OCI-LY3 (cell line): ENCODE measurements around the gene PGAP6.
A peak's percentile ranks its signal among the peaks of the same experiment; 100 is the strongest.
"Not testable (repeated sequence)": the region's sequence is repeated elsewhere in the genome, so short reads cannot be mapped to it uniquely, and the experiment has no call there.

ENCODE experiments used
- H2AFZ ChIP-seq: fragments of 200-600, 300-600 bp; shearing (Covaris generic); 2 replicates; pipeline ENCODE4 v1.6.0; 2014; ENCODE audit warnings: antibody characterized with exemption, low read depth, low read length
- H3K27ac ChIP-seq: fragments of 200-600, 300-600 bp; sonication (generic); 2 replicates; pipeline ENCODE4 v1.5.1; 2014; ENCODE audit warnings: mild to moderate bottlenecking, low read length, moderate library complexity, mixed read lengths
- H3K27me3 ChIP-seq: fragments of 200-600, 300-600 bp; sonication (generic); 2 replicates; pipeline ENCODE4 v1.6.1; 2014; ENCODE audit warnings: low read depth, low read length, mixed read lengths
- H3K36me3 ChIP-seq: fragments of 200-600, 300-600 bp; sonication (generic); replicated peaks from 2 replicates; pipeline ENCODE3; 2014; ENCODE audit warnings: low read depth, low read length, mixed read lengths
- H3K4me1 ChIP-seq: fragments of 300-600, 200-600 bp; sonication (generic); 2 replicates; pipeline ENCODE4 v1.6.1; 2014; ENCODE audit warnings: low read length, mixed read lengths
- H3K4me2 ChIP-seq: fragments of 200-600, 300-600 bp; sonication (generic); 2 replicates; pipeline ENCODE4 v1.6.1; 2014; ENCODE audit warnings: low read length, mixed read lengths
- H3K4me3 ChIP-seq: fragments of 300-600, 200-600 bp; sonication (generic); 2 replicates; pipeline ENCODE4 v1.5.1; 2014; ENCODE audit warnings: antibody characterized with exemption, mild to moderate bottlenecking, low read length, moderate library complexity
- H3K79me2 ChIP-seq: fragments of 300-600, 200-600 bp; shearing (Covaris generic); 2 replicates; pipeline ENCODE4 v1.6.1; 2014; ENCODE audit warnings: mild to moderate bottlenecking, low read length, mixed read lengths
- H3K9ac ChIP-seq: fragments of 300-600, 200-600 bp; shearing (Covaris generic); 2 replicates; pipeline ENCODE4 v1.6.0; 2014; ENCODE audit warnings: mild to moderate bottlenecking, low read length, moderate library complexity
- H3K9me3 ChIP-seq: fragments of 200-600, 300-600 bp; shearing (Covaris generic); 2 replicates; pipeline ENCODE4 v1.6.1; 2014; ENCODE audit warnings: low read length, mixed read lengths; ENCODE audit not compliant: insufficient read depth
- H4K20me1 ChIP-seq: fragments of 200-600, 300-600 bp; sonication (generic); 2 replicates; pipeline ENCODE4 v1.6.1; 2016; ENCODE audit warnings: low read length, mixed read lengths; ENCODE audit not compliant: insufficient read depth
- CTCF ChIP-seq: fragments of 200-600, 300-600 bp; sonication (generic); IDR thresholded peaks from 2 replicates; pipeline ENCODE4 v1.5.1; 2014; ENCODE audit warnings: antibody characterized with exemption, low read length, low read depth
- EZH2phosphoT487 ChIP-seq: fragments of 200-600 bp; shearing (Covaris generic); IDR thresholded peaks from 2 replicates; pipeline ENCODE4 v1.6.1; 2018; ENCODE audit warnings: antibody characterized with exemption, mixed run types, low read depth

PGAP6 gene

GRCh38 chr16:363110-363765 is 18.5 kb downstream of the PGAP6 start:
- H3K9me3 ChIP-seq, result no peaks in the 10 kb centered on the region
- H3K4me2 ChIP-seq, result 0 out of 2 replicates have a peak overlapping the region, but pooled peaks have one; percentile 5
- no peaks in the 10 kb centered on the region for H3K27me3 ChIP-seq
- H3K9ac ChIP-seq, result no peak overlapping the region
- H3K4me1 ChIP-seq, result no peaks in the 10 kb centered on the region; the same call in 1 of the 2 replicates
- H3K36me3 ChIP-seq, result peaks cover 16% of the 10 kb centered on the region
- no peaks in the 10 kb centered on the region for H3K79me2 ChIP-seq
- TF ChIP-seq CTCF (no peak), EZH2phosphoT487 (no peak)
- no peak overlapping the region for H2AFZ ChIP-seq
- H3K27ac ChIP-seq, result no peak overlapping the region
- H4K20me1 ChIP-seq, result no peaks in the 10 kb centered on the region
- no peak overlapping the region for H3K4me3 ChIP-seq

DNA sequence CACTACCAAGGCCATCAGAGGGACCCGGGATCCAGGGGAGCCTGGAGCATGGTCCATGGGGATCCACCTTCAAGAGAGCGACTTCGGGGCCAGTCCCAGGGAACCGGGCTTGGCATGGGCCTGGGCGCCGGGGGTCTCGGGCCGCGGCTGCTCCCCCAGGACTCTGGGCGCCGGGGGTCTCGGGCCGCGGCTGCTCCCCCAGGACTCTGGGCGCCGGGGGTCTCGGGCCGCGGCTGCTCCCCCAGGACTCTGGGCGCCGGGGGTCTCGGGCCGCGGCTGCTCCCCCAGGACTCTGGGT is 19.1 kb downstream of the PGAP6 start:
- H3K36me3 ChIP-seq, result peaks cover 10% of the 10 kb centered on the region
- H3K4me1 ChIP-seq, H3K9ac ChIP-seq, H3K27me3 ChIP-seq, H3K79me2 ChIP-seq, H2AFZ ChIP-seq, H4K20me1 ChIP-seq, H3K27ac ChIP-seq, H3K9me3 ChIP-seq: not testable (repeated sequence)
- peak overlapping the region; percentile 82 for H3K4me2 ChIP-seq
- peak overlapping the region; percentile 59; the same call in 1 of the 2 replicates for H3K4me3 ChIP-seq

DNA sequence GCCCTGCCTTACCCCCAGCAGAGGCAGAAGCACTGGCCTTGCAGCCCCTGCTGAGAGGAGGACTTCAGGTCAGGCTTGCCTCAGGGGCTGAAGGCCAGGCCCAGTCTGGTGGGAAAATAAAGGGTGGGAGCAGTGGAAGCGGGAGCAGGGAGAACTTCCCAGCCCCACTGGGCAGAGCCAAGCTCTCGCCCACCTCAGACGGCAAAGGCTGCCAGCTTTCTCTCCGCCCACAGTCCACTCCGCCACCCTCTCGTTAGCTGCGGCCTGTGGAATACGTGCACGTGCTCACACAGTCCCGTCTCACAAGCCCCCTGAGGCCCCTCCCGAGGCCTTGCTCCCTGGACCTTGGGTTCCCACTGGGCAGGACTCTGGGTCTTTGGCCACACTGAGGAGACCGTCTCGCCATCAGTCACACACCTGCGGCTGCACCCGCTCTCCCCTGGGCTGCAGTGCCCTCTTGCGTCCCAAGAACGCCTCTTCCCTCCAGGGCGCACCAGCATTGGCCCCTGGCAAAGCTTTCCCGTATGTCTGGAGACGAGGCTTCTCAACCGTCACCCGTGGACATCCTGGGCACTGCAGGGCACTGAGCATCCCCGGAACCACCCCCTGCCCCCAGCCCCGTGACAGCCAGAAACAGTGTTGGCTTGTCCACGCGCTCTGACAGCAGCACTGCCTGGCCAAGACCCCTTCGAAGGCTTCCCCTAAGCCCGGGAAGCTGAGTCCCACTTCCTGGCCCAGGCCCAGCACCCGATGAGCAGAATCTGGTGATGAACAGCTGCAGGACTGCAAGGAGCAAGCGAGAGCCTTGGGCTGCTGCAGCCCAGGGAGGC is 19.7 kb downstream of the PGAP6 start:
- Histone ChIP-seq H3K79me2 (no peaks in the 10 kb centered on the region), H2AFZ (peak overlapping the region; percentile 76; the same call in 1 of the 2 replicates), H3K4me3 (peak overlapping the region; percentile 59), H3K27me3 (no peaks in the 10 kb centered on the region), H3K27ac (no peak overlapping the region), H3K4me2 (peak overlapping the region; percentile 82), H3K36me3 (peaks cover 7% of the 10 kb centered on the region), H4K20me1 (no peaks in the 10 kb centered on the region), H3K4me1 (no peaks in the 10 kb centered on the region; the same call in 1 of the 2 replicates), H3K9ac (no peak overlapping the region), H3K9me3 (no peaks in the 10 kb centered on the region)
- TF ChIP-seq CTCF (peak; percentile 81), EZH2phosphoT487 (no peak)

GRCh38 chr16:361341-361871 is 20.4 kb downstream of the PGAP6 start:
- peak overlapping the region; percentile 82 for H3K4me2 ChIP-seq
- no peak for TF ChIP-seq EZH2phosphoT487
- no peak for TF ChIP-seq CTCF
- H3K9ac ChIP-seq, result no peak overlapping the region

More at GRCh38 chr16:361341-361871, 20.4 kb downstream of the PGAP6 start:
- Histone ChIP-seq H3K27ac (no peak overlapping the region), H3K27me3 (no peaks in the 10 kb centered on the region), H3K4me1 (no peaks in the 10 kb centered on the region; the same call in 1 of the 2 replicates), H3K4me3 (no peak overlapping the region), H3K79me2 (no peaks in the 10 kb centered on the region), H4K20me1 (no peaks in the 10 kb centered on the region), H2AFZ (no peak overlapping the region), H3K36me3 (peaks cover 4% of the 10 kb centered on the region), H3K9me3 (no peaks in the 10 kb centered on the region)
